ENCODE data around the gene AFDN. TPM values are rescaled to one million over a fixed set of nuclear protein-coding genes. Genes with fewer than 3 reads are reported as not detected.

The AFDN gene
- total RNA-seq, 4 donors from 2014 or later = 66.9 to 88.0 (median 75.3) TPM

GRCh38 chr6:167856999-167857660 is 30.4 kb downstream of the AFDN start:
- intact Hi-C loops (cut with DNase I) = no loop called here
- peak overlapping the region in 3 of 4 donors; percentile 32 to 72 (median 53) for H3K27ac ChIP-seq (replicated peaks in 1 of 4)
- no peak overlapping the region for H3K4me3 ChIP-seq
- H3K4me1 ChIP-seq = peaks cover 39 to 85% (median 70%) of the 10 kb centered on the region in 4 donors
- H3K27me3 ChIP-seq = no peaks in the 10 kb centered on the region
- no peaks in the 10 kb centered on the region for H3K36me3 ChIP-seq
- DNase-seq (ENCODE audit: extremely low spot score) = no peak
- no peaks in the 10 kb centered on the region for H3K9me3 ChIP-seq
- TF ChIP-seq POLR2A (IDR thresholded peaks at IDR 0.05; ENCODE audit: low read depth) (no peak), EP300 (IDR thresholded peaks at IDR 0.05) (peak; percentile 5), POLR2AphosphoS5 (IDR thresholded peaks at IDR 0.05) (peak in 1 of 2 donors; percentile 67)
- TF ChIP-seq, protein P1, sequence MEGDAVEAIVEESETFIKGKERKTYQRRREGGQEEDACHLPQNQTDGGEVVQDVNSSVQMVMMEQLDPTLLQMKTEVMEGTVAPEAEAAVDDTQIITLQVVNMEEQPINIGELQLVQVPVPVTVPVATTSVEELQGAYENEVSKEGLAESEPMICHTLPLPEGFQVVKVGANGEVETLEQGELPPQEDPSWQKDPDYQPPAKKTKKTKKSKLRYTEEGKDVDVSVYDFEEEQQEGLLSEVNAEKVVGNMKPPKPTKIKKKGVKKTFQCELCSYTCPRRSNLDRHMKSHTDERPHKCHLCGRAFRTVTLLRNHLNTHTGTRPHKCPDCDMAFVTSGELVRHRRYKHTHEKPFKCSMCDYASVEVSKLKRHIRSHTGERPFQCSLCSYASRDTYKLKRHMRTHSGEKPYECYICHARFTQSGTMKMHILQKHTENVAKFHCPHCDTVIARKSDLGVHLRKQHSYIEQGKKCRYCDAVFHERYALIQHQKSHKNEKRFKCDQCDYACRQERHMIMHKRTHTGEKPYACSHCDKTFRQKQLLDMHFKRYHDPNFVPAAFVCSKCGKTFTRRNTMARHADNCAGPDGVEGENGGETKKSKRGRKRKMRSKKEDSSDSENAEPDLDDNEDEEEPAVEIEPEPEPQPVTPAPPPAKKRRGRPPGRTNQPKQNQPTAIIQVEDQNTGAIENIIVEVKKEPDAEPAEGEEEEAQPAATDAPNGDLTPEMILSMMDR (IDR thresholded peaks at IDR 0.05) = no peak
- WGBS = 48% methylated on average over 5 of the region's 5 CpGs

DNA sequence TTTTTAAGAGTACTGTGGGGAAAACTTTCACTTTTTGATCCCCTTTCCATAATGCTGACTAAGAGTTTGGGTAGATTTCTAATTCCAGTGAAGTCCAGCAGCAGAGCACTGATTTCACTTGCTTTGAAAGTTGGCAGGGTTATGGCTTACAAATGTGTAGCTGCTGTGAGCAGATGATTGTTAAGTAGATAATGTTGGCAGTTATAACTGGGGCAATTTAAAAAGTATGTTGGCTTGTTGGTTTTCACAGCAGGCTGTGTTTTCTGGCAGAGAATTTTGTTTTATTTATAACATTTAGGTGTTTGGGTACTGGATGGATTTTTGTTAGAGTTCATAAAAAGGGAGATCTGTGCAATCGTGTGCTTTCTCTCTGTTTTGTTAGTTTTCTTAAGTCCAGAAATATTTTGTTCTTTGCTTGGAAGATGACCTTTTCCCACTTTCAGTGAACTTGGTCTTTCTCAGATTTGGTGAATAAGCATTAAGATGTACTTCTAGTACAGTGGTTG is 31.4 kb downstream of the AFDN start:
- Histone ChIP-seq H3K9me3 (no peaks in the 10 kb centered on the region), H3K27ac (replicated peaks in 1 of 4) (peak overlapping the region; percentile 1 to 72 (median 48)), H3K4me3 (no peak overlapping the region), H3K4me1 (peaks cover 39 to 83% (median 67%) of the 10 kb centered on the region in 4 donors), H3K27me3 (no peaks in the 10 kb centered on the region), H3K36me3 (no peaks in the 10 kb centered on the region)
- WGBS = 19% methylated on average over 1 of the region's 1 CpG
- TF ChIP-seq POLR2AphosphoS5 (IDR thresholded peaks at IDR 0.05) (no peak), POLR2A (IDR thresholded peaks at IDR 0.05; ENCODE audit: low read depth) (no peak), EP300 (IDR thresholded peaks at IDR 0.05) (no peak)
- TF ChIP-seq, protein P1 (IDR thresholded peaks at IDR 0.05) = no peak
- DNase-seq (ENCODE audit: extremely low spot score) = no peak
- intact Hi-C loops (cut with DNase I) = no loop called here

DNA sequence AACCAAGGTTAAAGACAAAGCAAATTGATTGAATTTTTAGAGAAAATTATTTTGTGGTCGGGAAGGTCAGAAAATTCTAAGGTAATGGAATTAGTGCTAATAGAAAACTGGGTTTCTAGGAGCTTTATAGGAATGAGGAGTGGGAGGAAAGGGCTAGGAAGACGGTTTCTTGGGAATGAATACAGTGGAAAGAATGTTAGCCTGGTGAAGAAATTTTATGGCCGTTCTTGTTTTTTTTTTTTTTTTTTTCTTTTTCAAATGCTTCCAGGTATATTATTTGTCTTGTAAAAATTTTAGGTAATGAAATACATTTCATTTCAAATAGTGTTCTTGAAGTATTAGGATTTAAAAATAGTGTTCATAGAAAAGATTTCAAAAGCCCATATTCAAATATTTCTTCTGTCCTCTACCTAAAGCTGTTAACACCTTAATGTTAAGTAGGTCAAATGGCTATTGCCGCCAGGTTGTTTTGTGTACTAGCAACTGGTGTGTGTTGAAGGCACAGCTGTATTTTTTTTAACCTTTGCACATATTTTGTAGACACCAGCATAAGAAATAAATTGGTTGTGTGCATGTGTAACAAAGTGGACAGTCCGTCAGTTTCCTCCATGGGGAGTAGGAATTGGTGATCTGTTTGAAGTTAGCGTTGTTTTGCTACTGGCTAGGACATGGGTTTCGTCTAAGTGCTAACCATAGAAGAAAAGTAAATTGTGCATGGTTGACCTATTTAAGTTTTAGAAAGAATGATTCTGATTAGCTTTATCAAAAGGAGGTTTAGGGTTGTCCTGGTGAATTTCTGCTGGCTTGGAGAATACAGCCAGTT is 32.3 kb downstream of the AFDN start:
- Histone ChIP-seq H3K4me1 (peaks cover 39 to 75% (median 64%) of the 10 kb centered on the region in 4 donors), H3K9me3 (no peaks in the 10 kb centered on the region), H3K27ac (replicated peaks in 1 of 4) (peak overlapping the region in 3 of 4 donors; percentile 43 to 72 (median 53)), H3K4me3 (no peak overlapping the region), H3K36me3 (no peaks in the 10 kb centered on the region), H3K27me3 (no peaks in the 10 kb centered on the region)
- intact Hi-C loops (cut with DNase I) = no loop called here
- 68% methylated on average over 7 of the region's 7 CpGs for WGBS
- no peak for DNase-seq (ENCODE audit: extremely low spot score)
- no peak for TF ChIP-seq POLR2AphosphoS5 (IDR thresholded peaks at IDR 0.05)
- TF ChIP-seq, protein P1 (IDR thresholded peaks at IDR 0.05) = no peak
- no peak for TF ChIP-seq EP300 (IDR thresholded peaks at IDR 0.05)
- no peak for TF ChIP-seq POLR2A (IDR thresholded peaks at IDR 0.05; ENCODE audit: low read depth)

DNA sequence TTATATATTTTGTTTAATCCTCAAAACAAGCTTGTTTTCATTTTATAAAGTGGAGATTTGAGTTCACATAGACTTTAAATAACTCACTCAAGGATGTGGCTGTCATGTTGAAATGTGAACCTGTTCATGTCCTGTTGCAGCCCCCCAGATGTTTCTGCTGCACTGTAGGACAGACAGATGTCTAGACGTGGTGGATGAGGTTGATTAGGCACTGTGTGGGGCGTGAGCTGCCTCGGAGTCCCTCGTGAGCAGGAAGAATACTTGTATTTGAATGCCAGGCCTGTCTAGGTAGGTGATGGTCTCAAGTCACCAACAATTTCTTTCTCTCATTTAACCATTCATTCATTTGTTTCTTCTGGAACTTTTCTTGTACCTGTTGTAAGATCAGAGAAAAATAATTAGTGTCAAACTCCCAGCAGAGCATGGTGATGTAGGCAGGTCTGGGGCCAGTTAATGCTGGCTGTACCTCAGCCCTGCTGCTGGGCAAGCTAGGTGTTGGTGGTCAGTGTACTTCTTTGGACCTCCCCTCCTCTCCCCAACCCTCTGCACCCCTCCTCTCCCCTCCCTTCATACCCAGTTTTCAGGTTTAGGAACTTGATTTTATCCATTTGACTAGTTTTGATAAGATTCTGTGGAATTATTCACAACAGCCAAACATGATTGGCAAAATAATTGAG is 34.0 kb downstream of the AFDN start:
- H3K4me1 ChIP-seq = peaks cover 39 to 61% (median 52%) of the 10 kb centered on the region in 4 donors
- TF ChIP-seq POLR2AphosphoS5 (IDR thresholded peaks at IDR 0.05) (no peak), POLR2A (IDR thresholded peaks at IDR 0.05; ENCODE audit: low read depth) (no peak), EP300 (IDR thresholded peaks at IDR 0.05) (no peak)
- TF ChIP-seq, protein P1 (IDR thresholded peaks at IDR 0.05) = no peak

More for the DNA sequence above, 34.0 kb downstream of the AFDN start:
- Histone ChIP-seq H3K36me3 (peaks cover 0 to 5% (median 2%) of the 10 kb centered on the region in 4 donors), H3K27ac (replicated peaks in 1 of 4) (no peak overlapping the region), H3K27me3 (no peaks in the 10 kb centered on the region), H3K4me3 (no peak overlapping the region), H3K9me3 (no peaks in the 10 kb centered on the region)
- intact Hi-C loops (cut with DNase I) = loop anchor here (5.0 kb wide), 1 partner anchor 33 kb away; the partner anchor contains the start of gene AFDN
- DNase-seq (ENCODE audit: extremely low spot score) = no peak
- WGBS = 79% methylated on average over 4 of the region's 4 CpGs
